ENCODE data around the gene PTPRQ.

Gene PTPRQ

DNA sequence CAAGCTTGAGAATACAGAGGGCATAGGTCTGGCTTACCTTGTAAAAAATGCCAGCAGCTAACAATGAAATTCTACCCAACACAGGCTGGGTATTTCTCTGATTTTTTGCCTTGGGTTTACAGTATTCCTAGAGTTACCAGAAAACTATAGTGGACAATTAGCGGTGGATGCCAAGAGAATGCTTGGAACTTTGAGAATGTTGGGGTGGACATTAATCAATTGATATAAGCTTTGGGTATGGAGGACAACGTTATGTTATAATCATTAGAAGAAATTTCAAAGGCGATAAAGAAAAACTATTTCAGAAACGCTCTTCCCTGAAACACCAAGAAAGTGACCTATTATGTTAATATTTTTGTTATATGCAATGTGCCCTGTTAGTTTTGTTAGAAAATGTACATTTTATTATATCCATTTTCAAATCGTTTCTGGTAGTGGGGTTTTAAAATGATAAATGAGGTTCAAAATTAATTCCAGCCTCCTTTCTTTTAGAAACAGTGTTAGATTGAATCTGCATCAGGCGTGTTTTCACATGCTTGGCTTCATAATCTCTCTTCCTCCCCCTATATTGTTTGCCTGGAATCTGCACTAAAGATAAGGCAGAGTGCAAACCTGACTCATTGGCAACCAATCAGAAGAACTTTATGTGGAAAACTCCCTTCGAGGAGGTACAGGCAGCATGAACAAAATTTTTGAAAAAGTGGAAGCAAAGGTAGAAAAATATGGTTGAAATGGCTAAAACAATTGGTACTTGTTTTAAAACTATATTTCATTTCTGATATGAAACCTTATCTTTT, 1.4 kb upstream of the PTPRQ start:
- no peak for ATAC-seq
- no peak for TF ChIP-seq GLIS3 (CRISPR knock-in tag; IDR thresholded peaks at IDR 0.05)
- no peak for TF ChIP-seq ZFP3 (CRISPR knock-in tag; IDR thresholded peaks at IDR 0.05)
- TF ChIP-seq TCF4 (CRISPR knock-in tag; IDR thresholded peaks at IDR 0.05; ENCODE audit: borderline replicate concordance), result no peak
- TF ChIP-seq ZNF8 (CRISPR knock-in tag; IDR thresholded peaks at IDR 0.05), result no peak
- no peak for TF ChIP-seq ZFP30 (CRISPR knock-in tag; IDR thresholded peaks at IDR 0.05)
- TF ChIP-seq, protein P1, sequence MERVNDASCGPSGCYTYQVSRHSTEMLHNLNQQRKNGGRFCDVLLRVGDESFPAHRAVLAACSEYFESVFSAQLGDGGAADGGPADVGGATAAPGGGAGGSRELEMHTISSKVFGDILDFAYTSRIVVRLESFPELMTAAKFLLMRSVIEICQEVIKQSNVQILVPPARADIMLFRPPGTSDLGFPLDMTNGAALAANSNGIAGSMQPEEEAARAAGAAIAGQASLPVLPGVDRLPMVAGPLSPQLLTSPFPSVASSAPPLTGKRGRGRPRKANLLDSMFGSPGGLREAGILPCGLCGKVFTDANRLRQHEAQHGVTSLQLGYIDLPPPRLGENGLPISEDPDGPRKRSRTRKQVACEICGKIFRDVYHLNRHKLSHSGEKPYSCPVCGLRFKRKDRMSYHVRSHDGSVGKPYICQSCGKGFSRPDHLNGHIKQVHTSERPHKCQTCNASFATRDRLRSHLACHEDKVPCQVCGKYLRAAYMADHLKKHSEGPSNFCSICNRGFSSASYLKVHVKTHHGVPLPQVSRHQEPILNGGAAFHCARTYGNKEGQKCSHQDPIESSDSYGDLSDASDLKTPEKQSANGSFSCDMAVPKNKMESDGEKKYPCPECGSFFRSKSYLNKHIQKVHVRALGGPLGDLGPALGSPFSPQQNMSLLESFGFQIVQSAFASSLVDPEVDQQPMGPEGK (CRISPR knock-in tag; IDR thresholded peaks at IDR 0.05; ENCODE audit: borderline replicate concordance), result no peak
- TF ChIP-seq, protein P2, sequence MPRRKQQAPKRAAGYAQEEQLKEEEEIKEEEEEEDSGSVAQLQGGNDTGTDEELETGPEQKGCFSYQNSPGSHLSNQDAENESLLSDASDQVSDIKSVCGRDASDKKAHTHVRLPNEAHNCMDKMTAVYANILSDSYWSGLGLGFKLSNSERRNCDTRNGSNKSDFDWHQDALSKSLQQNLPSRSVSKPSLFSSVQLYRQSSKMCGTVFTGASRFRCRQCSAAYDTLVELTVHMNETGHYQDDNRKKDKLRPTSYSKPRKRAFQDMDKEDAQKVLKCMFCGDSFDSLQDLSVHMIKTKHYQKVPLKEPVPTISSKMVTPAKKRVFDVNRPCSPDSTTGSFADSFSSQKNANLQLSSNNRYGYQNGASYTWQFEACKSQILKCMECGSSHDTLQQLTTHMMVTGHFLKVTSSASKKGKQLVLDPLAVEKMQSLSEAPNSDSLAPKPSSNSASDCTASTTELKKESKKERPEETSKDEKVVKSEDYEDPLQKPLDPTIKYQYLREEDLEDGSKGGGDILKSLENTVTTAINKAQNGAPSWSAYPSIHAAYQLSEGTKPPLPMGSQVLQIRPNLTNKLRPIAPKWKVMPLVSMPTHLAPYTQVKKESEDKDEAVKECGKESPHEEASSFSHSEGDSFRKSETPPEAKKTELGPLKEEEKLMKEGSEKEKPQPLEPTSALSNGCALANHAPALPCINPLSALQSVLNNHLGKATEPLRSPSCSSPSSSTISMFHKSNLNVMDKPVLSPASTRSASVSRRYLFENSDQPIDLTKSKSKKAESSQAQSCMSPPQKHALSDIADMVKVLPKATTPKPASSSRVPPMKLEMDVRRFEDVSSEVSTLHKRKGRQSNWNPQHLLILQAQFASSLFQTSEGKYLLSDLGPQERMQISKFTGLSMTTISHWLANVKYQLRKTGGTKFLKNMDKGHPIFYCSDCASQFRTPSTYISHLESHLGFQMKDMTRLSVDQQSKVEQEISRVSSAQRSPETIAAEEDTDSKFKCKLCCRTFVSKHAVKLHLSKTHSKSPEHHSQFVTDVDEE (CRISPR knock-in tag; IDR thresholded peaks at IDR 0.05), result no peak

DNA sequence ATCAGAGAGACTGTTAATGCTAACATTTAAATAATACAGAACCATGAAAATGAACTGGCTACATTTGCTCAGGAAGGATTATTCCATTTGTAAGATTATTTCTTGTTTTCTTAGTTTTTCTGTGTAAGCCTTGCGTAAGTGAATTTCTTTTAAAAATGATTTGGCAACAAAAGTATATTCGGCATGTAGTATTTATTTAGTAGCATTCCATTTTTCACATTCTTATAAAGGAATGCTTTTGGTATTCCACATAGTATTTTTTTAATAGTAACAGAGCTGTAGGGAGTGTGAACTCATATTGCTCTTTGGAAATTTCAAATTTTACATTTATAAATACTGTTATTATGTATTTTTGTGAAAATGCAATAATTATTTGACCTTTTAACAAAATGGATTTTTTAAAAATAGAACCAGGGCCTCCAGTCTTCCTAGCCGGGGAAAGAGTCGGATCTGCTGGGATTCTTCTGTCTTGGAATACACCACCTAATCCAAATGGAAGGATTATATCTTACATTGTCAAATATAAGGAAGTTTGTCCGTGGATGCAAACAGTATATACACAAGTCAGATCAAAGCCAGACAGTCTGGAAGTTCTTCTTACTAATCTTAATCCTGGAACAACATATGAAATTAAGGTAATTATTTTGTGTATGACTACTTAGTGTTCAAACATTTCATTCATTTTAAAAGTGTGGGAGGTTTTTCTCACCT, 1.2 kb downstream of the PTPRQ start:
- no peak for ATAC-seq
- TF ChIP-seq ZNF565 (CRISPR knock-in tag; conservative IDR thresholded peaks at IDR 0.05; ENCODE audit: low read depth), result no peak
- TF ChIP-seq, protein P3, sequence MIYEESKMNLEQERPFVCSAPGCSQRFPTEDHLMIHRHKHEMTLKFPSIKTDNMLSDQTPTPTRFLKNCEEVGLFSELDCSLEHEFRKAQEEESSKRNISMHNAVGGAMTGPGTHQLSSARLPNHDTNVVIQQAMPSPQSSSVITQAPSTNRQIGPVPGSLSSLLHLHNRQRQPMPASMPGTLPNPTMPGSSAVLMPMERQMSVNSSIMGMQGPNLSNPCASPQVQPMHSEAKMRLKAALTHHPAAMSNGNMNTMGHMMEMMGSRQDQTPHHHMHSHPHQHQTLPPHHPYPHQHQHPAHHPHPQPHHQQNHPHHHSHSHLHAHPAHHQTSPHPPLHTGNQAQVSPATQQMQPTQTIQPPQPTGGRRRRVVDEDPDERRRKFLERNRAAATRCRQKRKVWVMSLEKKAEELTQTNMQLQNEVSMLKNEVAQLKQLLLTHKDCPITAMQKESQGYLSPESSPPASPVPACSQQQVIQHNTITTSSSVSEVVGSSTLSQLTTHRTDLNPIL (CRISPR knock-in tag; IDR thresholded peaks at IDR 0.05; ENCODE audit: low read depth), result no peak
- no peak for TF ChIP-seq TCF4 (CRISPR knock-in tag; IDR thresholded peaks at IDR 0.05; ENCODE audit: borderline replicate concordance)
- no peak for TF ChIP-seq GLIS3 (CRISPR knock-in tag; IDR thresholded peaks at IDR 0.05)
- TF ChIP-seq ESRRG (CRISPR knock-in tag; IDR thresholded peaks at IDR 0.05), result no peak
- no peak for TF ChIP-seq ZFP3 (CRISPR knock-in tag; IDR thresholded peaks at IDR 0.05)
- TF ChIP-seq BACH2 (CRISPR knock-in tag; IDR thresholded peaks at IDR 0.05; ENCODE audit: borderline replicate concordance), result no peak
- no peak for TF ChIP-seq ZNF70 (CRISPR knock-in tag; IDR thresholded peaks at IDR 0.05)
- no peak for TF ChIP-seq PPARA (CRISPR knock-in tag; IDR thresholded peaks at IDR 0.05; ENCODE audit: borderline replicate concordance)

DNA sequence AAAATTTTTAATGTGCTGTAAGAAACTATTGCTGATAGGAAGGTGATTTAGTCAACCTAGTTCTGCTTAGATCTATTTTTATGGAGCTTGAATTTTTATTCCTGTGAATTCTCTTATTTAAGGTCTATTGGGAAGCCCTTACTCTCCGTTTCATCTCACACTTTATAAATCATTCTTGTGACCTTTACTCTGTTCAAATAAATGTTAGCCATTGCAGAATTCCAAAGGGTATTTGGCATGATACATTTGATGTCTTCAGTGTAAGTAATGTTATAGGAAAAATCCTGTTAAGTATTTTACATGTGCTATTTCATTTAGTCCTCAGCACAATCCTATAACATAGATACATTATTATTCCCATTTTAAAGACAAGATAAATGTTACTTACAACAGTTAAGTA, 12.5 kb downstream of the PTPRQ start:
- ATAC-seq, result no peak
- TF ChIP-seq BACH2 (CRISPR knock-in tag; IDR thresholded peaks at IDR 0.05; ENCODE audit: borderline replicate concordance) (no peak), ZNF565 (CRISPR knock-in tag; conservative IDR thresholded peaks at IDR 0.05; ENCODE audit: low read depth) (no peak), SNAI2 (CRISPR knock-in tag; IDR thresholded peaks at IDR 0.05) (no peak), GLIS3 (CRISPR knock-in tag; IDR thresholded peaks at IDR 0.05) (no peak), PPARA (CRISPR knock-in tag; IDR thresholded peaks at IDR 0.05; ENCODE audit: borderline replicate concordance) (no peak), ZFP3 (CRISPR knock-in tag; IDR thresholded peaks at IDR 0.05) (no peak), CSDC2 (CRISPR knock-in tag; IDR thresholded peaks at IDR 0.05) (no peak), TCF4 (CRISPR knock-in tag; IDR thresholded peaks at IDR 0.05; ENCODE audit: borderline replicate concordance) (no peak)
- TF ChIP-seq, protein P2 (CRISPR knock-in tag; IDR thresholded peaks at IDR 0.05), result no peak
- TF ChIP-seq, protein P4, sequence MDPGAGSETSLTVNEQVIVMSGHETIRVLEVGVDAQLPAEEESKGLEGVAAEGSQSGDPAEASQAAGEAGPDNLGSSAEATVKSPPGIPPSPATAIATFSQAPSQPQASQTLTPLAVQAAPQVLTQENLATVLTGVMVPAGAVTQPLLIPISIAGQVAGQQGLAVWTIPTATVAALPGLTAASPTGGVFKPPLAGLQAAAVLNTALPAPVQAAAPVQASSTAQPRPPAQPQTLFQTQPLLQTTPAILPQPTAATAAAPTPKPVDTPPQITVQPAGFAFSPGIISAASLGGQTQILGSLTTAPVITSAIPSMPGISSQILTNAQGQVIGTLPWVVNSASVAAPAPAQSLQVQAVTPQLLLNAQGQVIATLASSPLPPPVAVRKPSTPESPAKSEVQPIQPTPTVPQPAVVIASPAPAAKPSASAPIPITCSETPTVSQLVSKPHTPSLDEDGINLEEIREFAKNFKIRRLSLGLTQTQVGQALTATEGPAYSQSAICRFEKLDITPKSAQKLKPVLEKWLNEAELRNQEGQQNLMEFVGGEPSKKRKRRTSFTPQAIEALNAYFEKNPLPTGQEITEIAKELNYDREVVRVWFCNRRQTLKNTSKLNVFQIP (CRISPR knock-in tag; IDR thresholded peaks at IDR 0.05; ENCODE audit: borderline replicate concordance, low read depth), result no peak
